ENCODE measurements around the gene TEX12. TPM values are rescaled to one million over a fixed set of nuclear protein-coding genes. Genes with fewer than 3 reads are reported as not detected.

TEX12 gene
- total and polyA plus RNA-seq, 2 of the 4 experiments (the other 2 are of a cell fraction): 0.12 TPM; not detected in 1

DNA sequence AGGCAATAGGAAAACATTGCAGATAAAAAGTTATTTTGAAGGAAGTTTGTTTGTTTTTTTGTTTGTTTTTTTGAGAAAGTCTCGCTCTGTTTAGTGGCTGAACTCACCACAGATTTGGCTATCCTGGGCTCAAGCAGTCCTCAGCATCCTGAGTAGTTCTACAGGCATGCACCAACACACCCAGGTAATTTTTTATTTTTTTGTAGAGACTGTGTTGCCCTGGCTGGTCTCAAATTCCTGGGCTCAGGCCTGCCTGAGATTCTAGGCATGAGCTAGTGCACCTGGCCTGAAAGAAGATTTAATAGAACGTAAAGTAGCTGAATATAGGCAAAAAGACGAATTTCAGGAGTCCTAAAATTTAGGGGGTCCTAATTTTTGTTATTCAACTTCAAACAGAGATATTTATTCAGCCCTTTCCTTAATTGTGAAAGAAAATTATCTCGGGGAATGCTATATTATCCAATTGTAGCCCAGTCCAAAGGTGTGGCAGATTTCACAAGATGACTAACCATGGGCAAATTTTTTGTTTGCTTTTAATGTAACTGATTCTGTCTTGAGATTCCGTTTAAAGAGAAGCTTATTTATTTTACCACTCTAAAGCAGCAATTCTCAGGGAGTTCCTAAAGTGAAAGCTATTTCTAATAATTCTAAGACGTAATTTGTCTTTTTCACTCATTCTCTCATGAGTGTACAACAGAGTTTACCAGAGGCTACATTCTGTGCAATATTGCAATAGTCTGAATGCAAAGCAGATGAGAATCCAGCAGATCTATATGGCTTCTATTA lies 4.2 kb upstream of the TEX12 start (continued):
- TF ChIP-seq, protein P1, sequence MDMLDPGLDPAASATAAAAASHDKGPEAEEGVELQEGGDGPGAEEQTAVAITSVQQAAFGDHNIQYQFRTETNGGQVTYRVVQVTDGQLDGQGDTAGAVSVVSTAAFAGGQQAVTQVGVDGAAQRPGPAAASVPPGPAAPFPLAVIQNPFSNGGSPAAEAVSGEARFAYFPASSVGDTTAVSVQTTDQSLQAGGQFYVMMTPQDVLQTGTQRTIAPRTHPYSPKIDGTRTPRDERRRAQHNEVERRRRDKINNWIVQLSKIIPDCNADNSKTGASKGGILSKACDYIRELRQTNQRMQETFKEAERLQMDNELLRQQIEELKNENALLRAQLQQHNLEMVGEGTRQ (IDR thresholded peaks at IDR 0.05; ENCODE audit: low read depth, low read length): no peak

DNA sequence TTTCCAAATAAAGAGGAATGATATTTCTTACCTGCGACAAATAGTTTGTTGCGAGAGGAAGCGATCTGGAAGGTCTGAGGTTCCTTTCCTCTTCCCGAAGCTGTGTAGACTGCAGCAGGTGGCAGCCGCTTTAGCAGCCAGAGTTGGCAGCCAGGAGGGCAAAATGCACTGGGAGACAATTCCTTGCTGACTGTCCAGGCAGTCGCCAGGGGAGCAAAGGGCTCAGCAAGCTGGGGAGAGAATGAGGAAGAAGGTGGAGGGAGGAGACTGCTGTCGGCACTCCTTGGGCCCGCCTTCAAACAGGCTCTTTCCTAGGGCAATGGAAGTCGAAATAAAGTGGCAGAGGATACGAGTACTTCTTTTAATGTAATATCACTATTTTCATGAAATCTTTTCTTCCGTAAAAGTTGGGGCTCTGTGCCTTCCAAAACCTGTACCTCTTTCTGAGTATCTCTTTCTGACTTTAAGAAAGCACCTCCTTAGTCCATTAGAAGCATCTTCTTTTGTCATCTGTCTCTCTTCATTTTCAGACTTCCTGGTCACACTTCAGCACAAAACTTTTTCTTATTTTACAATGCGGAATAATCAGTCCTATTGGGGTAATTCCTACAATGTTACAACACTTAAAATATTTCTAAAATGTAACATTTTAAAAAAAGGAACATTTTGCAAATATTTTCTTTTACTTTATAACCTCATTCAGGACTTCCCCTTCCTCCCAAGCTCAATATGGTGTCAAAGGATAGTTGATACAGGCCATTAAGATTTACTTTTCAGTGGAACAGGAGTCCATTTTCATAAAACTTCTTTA lies 3.1 kb upstream of the TEX12 start, which contains the start of gene IL18:
TSS of gene IL18 (minus strand) at position 220 of the 811 bp plus-strand sequence. CDS start 9,041 bp downstream, outside the sequence.
- Histone ChIP-seq H3K36me3 (ENCODE audit: control insufficient read depth, insufficient read depth, low read length) (no peaks in the 10 kb centered on the region), H3K27me3 (ENCODE audit: control insufficient read depth, insufficient read depth, low read length) (no peaks in the 10 kb centered on the region; the same call in 1 of the 2 replicates), H2BK20ac (ENCODE audit: low read depth, low read length) (no peak within 1 kb of the TSS), H2BK5ac (ENCODE audit: low read depth, low read length, poor library complexity, severe bottlenecking) (no peak within 1 kb of the TSS), H3K14ac (replicated peaks; ENCODE audit: low read depth, low read length) (no peak within 1 kb of the TSS), H3K4me3 (ENCODE audit: insufficient read depth, low read depth, low read length) (no peak within 1 kb of the TSS), H3K4me2 (ENCODE audit: low read depth, low read length) (peak within 1 kb of the TSS; percentile 54; the same call in 1 of the 2 replicates), H4K8ac (ENCODE audit: low read depth in 2 of 2, low read length in 2 of 2) (no peak within 1 kb of the TSS), H2BK15ac (ENCODE audit: low read depth, low read length) (no peak within 1 kb of the TSS), H2AK5ac (ENCODE audit: low read depth, low read length) (peak within 1 kb of the TSS; percentile 13; the same call in 1 of the 2 replicates), H2AK9ac (replicated peaks; ENCODE audit: low read depth, low read length, poor library complexity) (no peak within 1 kb of the TSS), H4K91ac (ENCODE audit: insufficient read depth, low read depth, low read length) (no peak within 1 kb of the TSS; the same call in 1 of the 2 replicates), H2BK120ac (ENCODE audit: low read depth, low read length) (no peak within 1 kb of the TSS), H3K79me1 (ENCODE audit: low read depth in 1 of 2, low read length in 2 of 2) (no peaks in the 10 kb centered on the region), H3K27ac (ENCODE audit: insufficient read depth, low read length) (no peak within 1 kb of the TSS), H4K5ac (ENCODE audit: low read depth, low read length) (no peak within 1 kb of the TSS), H3K4ac (ENCODE audit: low read depth, low read length) (peak within 1 kb of the TSS; percentile 60), H3K9me1 (ENCODE audit: insufficient read depth, low read length) (0 out of 2 replicates have a peak, but pooled peaks cover 2% of the 10 kb centered on the region), H3K23ac (ENCODE audit: low read depth, low read length) (no peak within 1 kb of the TSS), H2AFZ (replicated peaks; ENCODE audit: low read length, poor library complexity) (peak within 1 kb of the TSS; percentile 12), H3K18ac (ENCODE audit: low read depth, low read length) (no peak within 1 kb of the TSS), H3K9ac (ENCODE audit: low read depth, low read length) (no peak within 1 kb of the TSS), H3K4me1 (ENCODE audit: control insufficient read depth, insufficient read depth, low read length) (peaks cover 6% of the 10 kb centered on the region), H3K56ac (ENCODE audit: extremely low read depth, insufficient read depth, low read length) (no peak within 1 kb of the TSS), H3K9me3 (ENCODE audit: control insufficient read depth, insufficient read depth, low read length) (no peaks in the 10 kb centered on the region), H4K20me1 (ENCODE audit: insufficient read depth, low read length) (no peaks in the 10 kb centered on the region)
- intact Hi-C loops (cut with micrococcal nuclease): no loop called here
- DNase-seq (no peak), ATAC-seq (ENCODE audit: low read depth) (no peak)
- CTCF ChIA-PET: interaction anchor here (1.4 kb wide), 1 partner anchor 11 kb away, joined by 3 read pairs; the partner anchor contains the start of gene BCO2
- in situ Hi-C loops (cut with MboI; ENCODE audit: low sequenced_read_pairs): no loop called here
- WGBS, 2 experiments (ENCODE audit: extremely low coverage in 2 of 2, insufficient read length in 1 of 2): 100% methylated on average over 1 of the region's 12 CpGs; no CpG with 5 or more reads in 1 of the 2 experiments
- BruUV-seq (replicated peaks): no TSS peak
- POLR2A ChIA-PET (ENCODE audit: unreplicated experiment): no interaction called here
- dilution Hi-C loops (cut with HindIII; ENCODE audit: low sequenced_read_pairs, unreplicated experiment): no loop called here
- TF ChIP-seq BHLHE40 (IDR thresholded peaks at IDR 0.05; ENCODE audit: low read depth, low read length) (no peak), RFX5 (IDR thresholded peaks at IDR 0.05; ENCODE audit: low read depth, low read length) (no peak), MXI1 (IDR thresholded peaks at IDR 0.05; ENCODE audit: borderline replicate concordance, low read depth, low read length) (no peak), FOS (IDR thresholded peaks at IDR 0.05; ENCODE audit: low read depth, low read length) (no peak), CEBPB (IDR thresholded peaks at IDR 0.05; ENCODE audit: low read depth, low read length) (no peak), RCOR1 (IDR thresholded peaks at IDR 0.05; ENCODE audit: insufficient replicate concordance, low read length) (no peak), MAZ (IDR thresholded peaks at IDR 0.05; ENCODE audit: borderline replicate concordance, low read depth, low read length) (no peak), POLR2A (IDR thresholded peaks at IDR 0.05; ENCODE audit: low read depth, low read length) (no peak)
- TF ChIP-seq, protein P1 (IDR thresholded peaks at IDR 0.05; ENCODE audit: low read depth, low read length): no peak
- TF ChIP-seq, protein P2, sequence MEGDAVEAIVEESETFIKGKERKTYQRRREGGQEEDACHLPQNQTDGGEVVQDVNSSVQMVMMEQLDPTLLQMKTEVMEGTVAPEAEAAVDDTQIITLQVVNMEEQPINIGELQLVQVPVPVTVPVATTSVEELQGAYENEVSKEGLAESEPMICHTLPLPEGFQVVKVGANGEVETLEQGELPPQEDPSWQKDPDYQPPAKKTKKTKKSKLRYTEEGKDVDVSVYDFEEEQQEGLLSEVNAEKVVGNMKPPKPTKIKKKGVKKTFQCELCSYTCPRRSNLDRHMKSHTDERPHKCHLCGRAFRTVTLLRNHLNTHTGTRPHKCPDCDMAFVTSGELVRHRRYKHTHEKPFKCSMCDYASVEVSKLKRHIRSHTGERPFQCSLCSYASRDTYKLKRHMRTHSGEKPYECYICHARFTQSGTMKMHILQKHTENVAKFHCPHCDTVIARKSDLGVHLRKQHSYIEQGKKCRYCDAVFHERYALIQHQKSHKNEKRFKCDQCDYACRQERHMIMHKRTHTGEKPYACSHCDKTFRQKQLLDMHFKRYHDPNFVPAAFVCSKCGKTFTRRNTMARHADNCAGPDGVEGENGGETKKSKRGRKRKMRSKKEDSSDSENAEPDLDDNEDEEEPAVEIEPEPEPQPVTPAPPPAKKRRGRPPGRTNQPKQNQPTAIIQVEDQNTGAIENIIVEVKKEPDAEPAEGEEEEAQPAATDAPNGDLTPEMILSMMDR (conservative IDR thresholded peaks at IDR 0.05; ENCODE audit: low read depth, low read length): no peak

Measured in IMR-90 (cell line).